Astrocyte of the hippocampus (primary cell): ENCODE measurements around the gene BLOC1S6.

Experiments
- DNase-seq: peaks from one replicate; pipeline ENCODE4 v3.0.0; 2011; ENCODE audit warnings: low read depth, low spot score

BLOC1S6 gene

DNA sequence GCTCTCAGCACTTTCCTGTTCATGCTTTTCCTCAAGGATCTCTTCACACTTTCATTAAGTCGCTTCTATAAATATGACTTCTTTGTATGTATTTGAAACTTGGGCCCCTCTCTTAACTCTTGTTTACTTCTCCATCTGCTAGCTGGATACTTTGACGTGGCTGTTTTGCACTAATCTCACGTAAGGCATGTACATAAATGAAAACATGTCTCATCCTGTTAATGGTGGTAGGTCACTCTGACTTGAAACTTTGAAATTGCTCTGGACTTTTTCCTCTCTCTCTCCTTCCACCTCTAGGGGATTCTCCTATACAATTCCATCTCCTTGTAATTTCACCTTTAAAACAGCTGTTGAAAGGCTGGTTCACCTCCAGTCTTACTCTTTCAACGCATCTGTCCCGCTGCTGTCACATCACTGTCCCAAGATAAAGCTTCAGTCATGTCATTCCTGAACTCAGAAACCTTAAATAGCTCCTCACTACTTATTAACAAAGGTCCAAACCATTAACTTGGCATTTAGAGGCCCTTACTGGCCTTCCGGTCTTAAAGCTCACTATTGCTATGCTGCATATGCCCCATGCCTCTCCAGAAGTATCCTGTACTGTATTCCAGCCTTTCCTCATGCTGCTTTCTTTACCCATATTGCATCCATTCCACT lies 1.2 kb downstream of the BLOC1S6 start:
- peak; percentile 14 for DNase-seq

GRCh38 chr15:45589256-45589655 lies 2.1 kb downstream of the BLOC1S6 start:
- DNase-seq = peak; percentile 35

GRCh38 chr15:45594319-45594718 lies 7.1 kb downstream of the BLOC1S6 start:
- peak; percentile 33 for DNase-seq

DNA sequence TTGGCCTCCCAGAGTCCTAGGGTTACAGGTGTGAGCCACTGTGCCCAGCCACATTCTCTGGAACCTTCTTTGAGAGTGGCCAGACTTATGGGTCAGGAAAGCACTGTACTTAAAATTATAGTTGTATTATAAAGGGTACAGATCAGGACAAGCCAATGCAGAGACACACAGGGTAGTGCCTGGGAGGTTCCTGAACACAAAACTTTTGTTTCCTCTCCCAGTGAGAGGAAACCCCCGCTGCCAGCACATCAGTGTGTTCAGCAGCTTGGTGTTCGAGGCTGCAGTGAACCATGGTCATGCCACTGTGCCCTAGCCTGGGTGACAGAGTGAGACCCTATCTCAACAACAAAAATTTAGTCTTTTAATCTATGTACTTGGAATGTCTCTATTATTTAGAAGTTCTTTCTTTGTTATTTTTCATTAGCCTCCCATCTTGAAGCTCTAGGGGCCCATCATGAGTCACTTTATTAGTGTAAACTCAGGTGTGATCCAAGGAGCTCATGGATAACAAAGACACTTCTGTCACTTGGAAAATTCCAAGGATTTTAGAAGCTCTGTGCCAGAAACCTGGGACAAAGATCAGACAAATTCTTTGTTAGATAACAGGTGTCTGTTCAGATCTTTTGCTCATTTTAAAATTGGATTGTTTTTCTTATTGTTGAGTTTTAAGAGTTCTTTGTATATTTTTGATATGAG lies 7.8 kb downstream of the BLOC1S6 start:
- DNase-seq = no peak

GRCh38 chr15:45603881-45604280 lies 16.7 kb downstream of the BLOC1S6 start:
- no peak for DNase-seq

GRCh38 chr15:45604326-45604725 lies 17.1 kb downstream of the BLOC1S6 start:
- no peak for DNase-seq

DNA sequence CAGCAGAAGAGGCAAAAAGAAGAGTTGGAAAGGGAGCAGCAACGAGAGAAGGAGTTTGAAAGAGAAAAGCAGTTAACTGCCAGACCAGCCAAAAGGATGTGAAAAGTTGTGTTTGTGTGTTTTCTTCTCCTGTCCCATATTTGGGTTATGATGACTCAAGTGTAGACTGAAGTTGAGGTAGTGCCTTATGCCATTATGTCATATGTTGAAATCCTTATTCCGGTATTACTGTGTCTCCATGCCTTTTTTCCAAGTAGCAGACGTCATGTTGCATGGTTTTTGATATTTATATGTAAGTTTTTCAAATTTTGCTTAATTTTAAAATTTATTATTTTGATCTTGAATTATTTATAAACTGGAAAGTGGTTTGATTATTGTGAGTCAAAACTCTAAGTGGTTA lies 19.2 kb downstream of the BLOC1S6 start:
- no peak for DNase-seq

GRCh38 chr15:45606841-45607240 lies 19.7 kb downstream of the BLOC1S6 start:
- DNase-seq = no peak

GRCh38 chr15:45611305-45611704 lies 24.1 kb downstream of the BLOC1S6 start:
- peak; percentile 32 for DNase-seq

- no peak for DNase-seq
These were observed 25.7 kb downstream of the BLOC1S6 start for GRCh38 chr15:45612790-45613415.

DNA sequence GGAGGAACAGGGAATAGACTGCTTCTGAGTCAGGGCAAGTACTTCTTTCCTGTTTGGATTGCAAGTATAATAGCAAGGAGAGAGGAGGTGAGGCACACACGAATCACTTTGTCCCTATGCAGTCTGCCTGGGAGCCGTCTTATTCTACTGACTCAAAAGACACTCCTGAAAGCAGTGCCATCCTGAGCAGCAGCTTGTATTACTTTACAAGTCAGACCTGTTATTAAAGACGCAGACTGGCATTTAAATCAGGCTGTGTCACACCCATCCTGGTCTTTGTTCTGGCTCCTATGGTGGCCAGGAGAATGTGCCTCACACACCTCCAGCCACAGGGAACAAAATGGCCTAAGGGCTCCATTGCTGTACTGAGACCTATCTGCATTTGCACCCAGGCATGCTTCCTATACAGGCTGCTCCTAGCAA lies 29.7 kb downstream of the BLOC1S6 start:
- no peak for DNase-seq

DNA sequence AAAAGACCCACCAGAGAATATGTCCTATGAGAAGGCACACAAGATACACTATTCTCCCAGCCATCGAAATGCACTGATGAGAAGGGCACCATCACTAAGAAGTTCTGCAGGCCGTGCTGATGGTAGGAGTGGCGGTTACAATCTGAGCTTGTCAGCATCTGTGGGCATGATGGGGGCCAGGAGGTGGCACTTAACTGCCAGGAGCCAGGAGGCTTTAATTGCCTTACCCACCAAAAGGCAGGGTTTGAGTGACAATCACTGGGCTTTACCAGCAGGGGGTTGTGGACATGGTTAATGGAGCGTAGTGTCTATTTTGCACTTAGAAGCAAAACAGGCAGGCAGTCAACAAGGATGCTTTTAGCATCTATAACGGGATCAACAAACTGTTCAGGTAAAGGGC lies 31.6 kb downstream of the BLOC1S6 start:
- no peak for DNase-seq

DNA sequence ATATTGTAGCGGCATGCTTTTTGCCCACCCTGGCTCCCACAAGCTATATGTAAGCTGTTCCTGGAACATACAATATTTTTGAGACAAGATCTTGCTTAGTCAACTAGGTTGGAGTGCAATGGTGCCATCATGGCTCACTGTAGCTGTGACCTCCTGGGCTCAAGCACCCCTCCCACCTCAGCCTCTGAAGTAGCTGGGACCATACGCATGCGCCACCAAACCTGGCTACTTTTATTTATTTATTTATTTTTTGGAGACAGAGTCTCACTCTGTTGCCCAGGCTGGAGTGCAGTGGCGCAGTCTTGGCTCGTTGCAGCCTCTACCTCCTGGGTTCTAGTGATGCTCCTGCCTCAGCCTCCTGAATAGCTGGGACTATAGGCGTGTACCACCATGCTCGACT lies 41.0 kb downstream of the BLOC1S6 start:
- DNase-seq = no peak

DNA sequence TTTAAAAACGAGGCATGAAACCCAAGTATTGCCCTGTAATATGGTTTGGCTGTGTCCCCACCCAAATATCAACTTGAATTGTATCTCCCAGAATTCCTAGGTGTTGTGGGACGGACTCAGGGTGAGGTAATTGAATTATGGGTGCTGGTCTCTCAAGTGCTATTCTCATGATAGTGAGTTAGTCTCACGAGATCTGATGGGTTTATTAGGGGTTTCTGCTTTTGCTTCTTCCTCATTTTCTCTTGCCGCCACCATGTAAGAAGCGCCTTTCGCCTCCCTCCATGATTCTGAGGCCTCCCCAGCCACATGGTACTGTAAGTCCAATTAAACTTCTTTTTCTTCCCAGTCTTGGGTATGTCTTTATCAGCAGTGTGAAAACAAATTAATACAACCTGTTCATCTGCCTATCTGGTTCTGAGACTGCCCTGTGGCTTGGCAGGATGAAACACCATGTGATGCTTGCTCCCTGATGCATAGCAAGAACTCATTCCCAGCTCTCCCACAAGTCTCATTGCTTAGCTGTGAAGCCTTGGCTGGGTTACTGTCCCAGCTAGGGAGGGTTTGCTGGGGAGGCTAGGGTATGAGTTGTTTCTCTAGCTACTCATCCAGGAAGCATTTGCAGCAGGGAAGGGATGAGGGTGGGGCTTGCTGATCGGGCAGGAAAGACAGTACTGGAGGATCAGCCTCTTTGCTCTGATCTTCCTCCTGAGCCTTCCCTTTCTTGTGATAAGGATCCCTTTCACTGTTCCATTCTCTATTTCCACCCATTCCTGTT lies 43.9 kb downstream of the BLOC1S6 start:
- DNase-seq = peak; percentile 74

GRCh38 chr15:45631776-45632175 lies 44.6 kb downstream of the BLOC1S6 start:
- no peak for DNase-seq

DNA sequence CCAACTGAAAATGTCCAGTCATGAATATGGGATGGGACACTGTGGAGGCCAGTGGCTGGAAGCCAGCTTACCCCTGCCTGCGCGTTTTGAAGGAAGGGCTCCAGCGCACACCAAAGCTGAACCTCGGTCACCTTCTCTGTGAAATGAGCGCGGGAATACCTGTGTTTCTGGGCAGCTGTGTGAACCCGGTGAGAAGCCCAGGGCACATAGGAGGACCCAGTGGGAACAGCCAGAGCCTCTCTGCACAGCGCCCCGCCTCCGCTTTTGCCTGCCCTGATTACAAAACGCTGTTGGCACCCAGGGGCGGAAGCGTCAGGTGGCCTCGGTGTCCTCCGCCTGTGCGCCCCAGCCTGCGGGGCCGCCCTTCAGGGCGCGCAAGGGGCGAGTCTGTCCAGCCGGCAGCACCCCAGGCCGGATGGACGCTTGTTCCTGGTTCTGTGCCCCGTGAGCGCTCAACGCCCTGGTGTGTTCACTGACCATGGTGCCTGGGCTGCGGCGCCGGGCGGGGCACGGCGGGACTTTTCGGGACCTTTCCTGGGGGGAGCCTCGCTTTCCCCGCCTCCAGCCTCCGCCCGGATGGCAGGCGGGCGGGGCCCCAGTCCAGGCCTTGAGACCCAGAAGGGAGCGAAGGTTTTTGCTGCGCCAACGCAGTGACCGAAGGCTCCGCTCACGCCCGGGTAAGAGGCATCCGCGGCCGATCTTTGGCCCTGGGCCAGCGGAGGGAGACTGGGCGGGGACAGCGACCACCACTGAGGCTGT lies 47.4 kb downstream of the BLOC1S6 start, which contains the start of gene SQOR:
SQOR (plus strand) TSS at position 598 of the 759 bp plus-strand sequence. CDS start 23,895 bp downstream, outside the sequence.
- peak; percentile 60 for DNase-seq

- DNase-seq = peak; percentile 44
These were observed 48.0 kb downstream of the BLOC1S6 start for GRCh38 chr15:45635191-45635638.

- no peak for DNase-seq
These were observed 48.6 kb downstream of the BLOC1S6 start for GRCh38 chr15:45635763-45636292.

- DNase-seq = no peak
These were observed 50.0 kb downstream of the BLOC1S6 start for GRCh38 chr15:45637141-45637540.

DNA sequence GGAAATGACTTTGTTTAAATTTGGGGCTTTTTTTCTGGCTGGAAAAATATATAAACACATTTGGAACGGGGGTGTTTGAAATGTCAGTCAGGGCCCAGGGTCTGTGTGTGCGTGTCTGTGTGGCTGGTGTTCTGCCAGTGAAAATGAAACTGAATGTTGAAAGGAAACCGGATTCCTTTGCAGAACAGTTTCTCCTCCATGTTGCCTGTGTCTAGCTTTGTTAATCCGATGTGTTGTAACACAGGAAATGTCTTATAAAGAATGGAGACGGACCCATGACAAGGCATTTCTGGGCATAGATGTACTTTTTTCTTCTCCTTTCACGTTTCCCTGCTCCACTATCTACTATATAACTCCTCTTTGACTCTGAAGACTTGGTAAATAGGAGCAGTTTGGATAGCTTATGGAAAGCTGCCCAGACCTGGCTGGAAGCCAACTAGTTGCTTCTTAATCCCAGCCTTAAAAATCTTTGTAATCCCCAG lies 50.4 kb downstream of the BLOC1S6 start:
- DNase-seq = peak; percentile 80

GRCh38 chr15:45640616-45641015 lies 53.4 kb downstream of the BLOC1S6 start:
- DNase-seq = peak; percentile 60
